IPS-NIHi7 (cell line): ENCODE measurements around the gene LSM14B.

Source experiments
- DNase-seq: peaks from one replicate; pipeline ENCODE4 v3.0.0; 2012; ENCODE audit warnings: mixed read lengths; ENCODE audit errors: extremely low spot score

LSM14B gene

DNA sequence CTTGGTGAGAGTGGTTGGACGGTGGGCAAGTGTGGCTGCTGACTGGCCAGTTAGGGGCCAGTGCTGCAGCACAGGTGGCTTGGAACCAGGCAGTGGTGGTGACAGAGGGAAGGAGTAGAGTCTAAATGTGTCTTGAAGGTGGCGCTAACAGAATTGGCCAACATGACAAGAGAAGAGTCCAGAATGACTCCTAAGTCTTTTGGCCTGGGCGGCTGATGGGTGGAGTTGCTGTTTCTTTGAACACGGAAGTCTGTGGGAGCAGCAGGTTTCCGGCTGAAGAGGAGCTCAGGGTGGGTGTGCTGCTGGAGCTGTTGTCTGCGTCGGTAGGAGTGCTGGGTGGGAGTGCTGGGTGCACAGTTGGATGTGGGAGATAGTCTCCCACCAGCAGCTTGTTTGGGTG lies 10.1 kb downstream of the LSM14B start:
- no peak for DNase-seq

DNA sequence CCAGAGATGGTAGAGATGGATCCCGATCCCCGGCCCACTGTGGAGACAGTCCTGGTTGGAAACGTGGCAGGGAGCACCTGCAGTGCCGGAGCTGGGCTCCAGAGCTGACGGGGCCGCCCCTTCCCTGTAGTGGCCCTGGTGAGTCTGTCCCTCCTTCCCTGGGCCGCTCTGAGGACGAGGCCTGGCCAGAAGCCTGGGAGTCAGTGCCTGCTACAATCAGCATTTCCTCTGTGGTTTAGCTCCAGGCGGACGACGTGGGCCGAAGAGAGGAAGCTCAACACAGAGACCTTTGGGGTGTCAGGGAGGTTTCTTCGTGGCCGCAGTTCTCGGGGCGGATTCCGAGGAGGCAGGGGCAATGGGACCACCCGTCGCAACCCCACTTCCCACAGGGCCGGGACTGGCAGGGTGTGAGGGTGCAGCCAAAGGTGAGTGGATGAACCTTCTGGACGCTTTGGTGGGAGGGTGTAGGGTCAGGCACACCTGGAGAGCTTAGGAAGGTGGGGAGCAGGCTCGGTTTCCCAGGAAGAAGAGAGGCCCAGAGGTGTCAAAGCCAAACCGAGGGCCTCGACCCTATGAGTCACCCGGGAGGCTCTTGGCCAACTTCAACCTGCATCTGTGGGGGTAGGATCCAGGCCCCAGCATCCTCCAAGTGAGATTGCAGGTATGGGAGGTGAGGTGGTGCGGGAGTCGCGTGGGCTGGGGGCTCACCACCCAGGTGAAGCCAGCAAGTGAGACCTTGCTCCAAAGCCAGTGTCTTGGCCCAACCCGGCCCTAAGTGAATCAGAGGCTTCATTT lies 11.0 kb downstream of the LSM14B start:
- DNase-seq: no peak

DNA sequence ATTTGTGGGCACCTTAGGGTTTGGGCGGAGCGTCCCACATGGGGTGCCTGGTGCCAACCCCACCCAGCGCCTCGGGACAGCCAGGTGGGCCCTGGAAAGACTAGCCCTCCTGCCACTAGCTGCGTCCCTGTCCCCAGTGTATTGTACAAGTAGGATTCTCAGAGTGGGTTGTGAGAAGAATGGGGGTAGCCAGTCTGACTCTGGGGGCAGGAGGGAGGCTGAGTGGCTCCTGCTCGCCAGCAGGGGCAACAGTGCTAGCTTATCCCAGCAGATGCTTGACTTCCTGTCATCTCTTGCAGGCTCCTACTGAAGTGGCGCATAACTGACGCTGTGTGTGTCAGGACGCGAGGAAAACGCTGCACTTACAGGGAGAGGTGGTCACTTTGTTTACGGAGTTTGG lies 11.6 kb downstream of the LSM14B start:
- no peak for DNase-seq

DNA sequence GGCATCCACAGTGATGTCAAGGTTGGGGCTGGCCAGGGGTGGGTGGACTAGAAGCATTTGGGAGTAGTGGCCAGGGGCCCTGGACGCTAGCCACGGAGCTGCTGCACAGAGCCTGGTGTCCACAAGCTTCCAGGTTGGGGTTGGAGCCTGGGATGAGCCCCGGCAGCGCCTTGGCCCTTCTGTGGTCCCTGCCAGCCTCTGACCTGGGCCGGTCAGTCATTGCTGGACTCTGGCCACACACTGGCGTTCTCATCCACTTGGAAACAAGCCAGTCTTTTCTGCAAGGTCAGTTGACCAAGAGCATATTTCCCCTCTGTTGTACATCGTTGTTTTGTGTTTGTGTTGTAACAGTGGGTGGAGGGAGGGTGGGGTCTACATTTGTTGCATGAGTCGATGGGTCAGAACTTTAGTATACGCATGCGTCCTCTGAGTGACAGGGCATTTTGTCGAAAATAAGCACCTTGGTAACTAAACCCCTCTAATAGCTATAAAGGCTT lies 12.5 kb downstream of the LSM14B start:
- no peak for DNase-seq

DNA sequence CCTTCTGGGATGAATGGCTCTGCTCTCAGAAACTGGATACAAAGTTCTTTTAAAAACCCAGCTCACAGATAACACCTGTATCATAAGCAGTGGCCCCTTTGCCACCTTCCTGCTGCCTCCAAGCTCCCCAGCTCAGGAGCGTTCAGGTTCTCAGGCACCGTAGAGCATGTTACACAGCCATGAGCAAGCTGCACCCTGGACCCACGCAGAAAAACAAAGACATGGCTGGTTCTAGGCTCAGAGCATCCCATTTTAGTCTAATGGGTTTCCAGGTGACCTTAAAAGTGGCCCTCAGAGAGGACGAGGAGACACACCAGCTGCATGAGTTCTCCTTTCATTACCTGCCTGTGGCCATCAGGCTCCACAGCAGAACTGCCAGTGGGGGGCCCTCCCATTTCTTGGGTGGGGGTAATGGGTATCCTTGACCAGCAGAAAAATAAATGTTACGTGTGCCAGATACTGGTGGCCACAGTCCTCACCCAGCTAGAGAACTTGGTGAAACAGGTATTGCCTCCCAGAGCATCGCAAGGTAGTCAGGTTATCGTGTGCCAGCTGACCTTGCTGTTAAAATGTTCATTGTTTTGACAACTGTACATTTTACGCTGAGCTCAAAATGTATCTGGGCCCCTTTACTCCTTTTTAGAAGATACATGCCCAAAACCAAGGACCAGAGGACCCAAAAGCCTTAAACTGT lies 13.4 kb downstream of the LSM14B start:
- no peak for DNase-seq

DNA sequence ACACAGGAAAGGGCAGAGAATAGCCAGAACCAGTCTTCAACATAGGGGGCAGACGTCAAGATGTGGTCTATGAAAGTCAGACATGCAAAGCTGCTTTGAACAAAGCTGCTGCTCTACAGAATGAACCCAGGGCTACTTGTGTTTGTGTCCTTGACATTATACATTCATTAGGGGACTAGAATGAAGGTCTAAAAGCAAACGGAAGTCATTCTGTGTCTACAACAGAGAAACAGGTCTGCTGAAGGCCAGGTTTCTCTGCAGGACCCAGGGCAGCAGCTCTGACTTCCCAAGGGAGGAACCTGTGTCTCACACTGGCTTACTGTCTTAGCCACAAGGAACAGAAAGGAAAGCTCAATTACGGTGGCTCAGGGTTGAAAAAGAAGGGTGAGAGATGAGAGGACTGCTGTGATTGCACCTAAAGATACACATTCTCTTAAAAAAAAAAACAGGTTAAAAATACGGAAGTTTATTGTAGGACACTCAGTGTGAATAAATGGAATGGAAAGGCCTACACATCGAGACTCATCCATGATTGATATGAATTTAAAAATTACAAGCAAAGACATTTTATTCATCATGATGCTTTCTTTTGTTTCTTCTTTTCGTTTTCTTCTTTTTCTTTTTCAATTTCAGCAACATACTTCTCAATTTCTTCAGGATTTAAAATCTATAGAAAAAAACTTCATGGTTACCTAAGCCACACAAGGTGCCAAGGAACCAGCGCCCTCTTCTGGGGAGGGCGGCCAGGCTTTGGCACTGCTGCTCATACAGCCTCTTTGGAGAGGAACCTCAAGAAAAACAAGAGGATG lies 14.2 kb downstream of the LSM14B start:
- DNase-seq: peak; percentile 75

DNA sequence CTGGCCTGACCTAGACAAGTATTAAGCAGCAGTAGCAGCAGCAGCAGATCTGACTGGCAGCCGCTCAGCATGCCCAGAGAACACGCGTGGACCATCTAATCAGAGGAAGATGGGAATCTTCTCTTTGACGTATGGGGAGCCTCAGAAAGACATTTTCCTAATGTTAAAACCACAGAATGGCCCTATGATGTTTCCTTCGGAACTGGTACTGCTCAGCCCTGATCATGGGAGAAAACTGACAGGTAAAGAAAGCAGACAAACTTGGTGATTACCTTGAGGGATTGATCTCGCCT lies 14.8 kb downstream of the LSM14B start:
- DNase-seq: no peak

DNA sequence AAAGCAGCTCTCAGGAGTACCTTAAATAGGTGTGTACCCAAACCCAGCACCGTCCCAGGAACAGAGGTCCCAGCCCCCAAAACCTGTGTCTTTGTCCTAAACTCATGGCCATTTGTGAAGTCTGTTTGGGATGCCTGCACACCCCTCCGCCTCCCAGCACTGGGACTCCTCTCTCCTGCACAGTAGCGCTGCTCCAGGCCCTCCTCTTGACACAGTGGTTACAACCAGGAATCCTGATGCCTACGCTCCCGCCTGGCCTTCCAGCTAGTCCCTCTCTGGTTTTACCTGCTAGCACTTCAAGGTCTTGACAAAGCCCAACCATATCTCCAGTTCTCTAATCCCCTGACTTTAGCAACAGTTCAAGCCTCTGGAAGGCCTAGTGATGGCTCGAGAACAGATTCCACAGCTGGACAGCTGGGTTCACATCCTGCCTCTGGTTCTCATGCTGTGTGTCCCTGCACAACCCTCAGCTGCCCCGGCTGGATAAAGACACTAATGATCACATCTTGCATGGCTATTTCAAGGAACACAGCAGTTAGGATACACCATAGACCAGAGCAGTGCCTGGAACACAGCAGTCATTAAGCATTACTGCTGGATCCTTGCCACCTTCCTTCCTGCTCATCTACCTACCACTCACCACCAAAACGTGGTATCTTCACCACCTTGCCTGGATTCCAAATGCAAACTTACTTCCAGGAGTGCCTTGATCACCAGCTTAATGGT lies 15.4 kb downstream of the LSM14B start:
- DNase-seq: no peak

DNA sequence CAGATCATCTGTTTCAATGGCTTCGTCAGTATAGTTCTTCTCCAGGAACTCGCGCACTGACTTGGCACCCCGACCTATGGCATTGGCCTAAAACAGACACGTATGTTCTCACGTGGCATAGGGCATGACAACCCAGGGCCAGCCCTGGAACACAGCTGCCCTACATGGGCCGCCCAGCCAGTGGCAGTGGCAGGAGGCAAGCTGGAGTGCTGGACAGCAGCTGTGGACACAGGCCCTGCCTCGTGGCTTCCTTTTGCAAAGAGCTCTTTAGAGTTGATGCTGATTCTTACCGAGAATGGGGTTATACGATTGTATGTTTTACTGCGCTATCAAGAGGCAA lies 15.9 kb downstream of the LSM14B start:
- no peak for DNase-seq

DNA sequence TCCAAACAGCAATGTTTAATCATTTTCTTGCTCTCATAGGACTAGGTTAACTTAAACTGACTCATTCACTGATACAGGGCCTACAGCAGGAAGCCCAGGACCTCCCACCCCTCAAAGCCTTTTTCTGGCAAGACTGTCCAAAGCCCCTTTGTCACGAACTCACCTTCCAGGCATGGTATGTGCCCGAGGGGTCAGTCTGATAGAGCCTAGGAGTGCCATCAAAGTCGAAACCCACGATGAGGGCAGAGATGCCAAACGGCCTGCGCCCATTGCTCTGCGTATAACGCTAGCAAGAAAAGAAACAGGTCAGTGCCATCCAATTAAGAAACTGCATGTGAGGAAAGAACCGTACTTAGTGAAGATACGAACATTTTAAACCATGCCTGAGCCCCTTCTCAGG lies 16.6 kb downstream of the LSM14B start:
- DNase-seq: no peak

DNA sequence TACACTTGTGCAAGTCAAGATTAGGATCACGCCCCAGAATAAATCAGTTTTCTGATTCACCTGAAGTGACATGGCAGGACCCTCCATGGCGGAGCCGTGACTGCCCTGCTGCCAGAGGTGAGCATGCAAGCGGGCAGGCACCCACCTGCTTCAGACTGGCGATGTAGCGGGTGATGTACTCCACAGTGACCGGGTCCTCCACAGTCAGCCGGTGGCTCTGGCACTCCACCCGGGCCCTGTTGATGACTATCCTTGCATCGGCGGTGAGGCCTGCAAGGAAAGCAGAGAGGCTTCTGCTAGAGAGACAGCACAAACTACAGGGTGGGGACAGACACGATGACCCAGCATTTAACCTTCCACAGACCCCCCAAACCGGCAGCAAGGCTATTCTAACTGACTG lies 17.4 kb downstream of the LSM14B start:
- DNase-seq: no peak

DNA sequence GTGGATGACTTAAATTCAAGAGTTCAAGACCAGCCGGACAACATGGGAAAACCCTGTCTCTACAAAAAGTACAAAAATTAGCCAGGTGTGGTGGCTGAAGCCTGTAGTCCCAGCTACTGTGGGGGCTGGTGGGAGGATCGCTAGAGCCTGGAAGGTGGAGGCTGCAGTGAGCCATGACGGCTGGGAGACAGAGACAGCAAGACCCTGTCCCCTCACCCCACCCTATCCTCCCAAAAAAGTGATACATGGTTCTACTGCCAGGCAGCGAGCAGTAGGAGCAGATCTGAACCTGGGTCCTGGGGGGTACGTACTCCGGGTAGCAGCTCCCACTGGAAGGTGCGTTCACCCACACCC lies 18.7 kb downstream of the LSM14B start:
- no peak for DNase-seq

DNA sequence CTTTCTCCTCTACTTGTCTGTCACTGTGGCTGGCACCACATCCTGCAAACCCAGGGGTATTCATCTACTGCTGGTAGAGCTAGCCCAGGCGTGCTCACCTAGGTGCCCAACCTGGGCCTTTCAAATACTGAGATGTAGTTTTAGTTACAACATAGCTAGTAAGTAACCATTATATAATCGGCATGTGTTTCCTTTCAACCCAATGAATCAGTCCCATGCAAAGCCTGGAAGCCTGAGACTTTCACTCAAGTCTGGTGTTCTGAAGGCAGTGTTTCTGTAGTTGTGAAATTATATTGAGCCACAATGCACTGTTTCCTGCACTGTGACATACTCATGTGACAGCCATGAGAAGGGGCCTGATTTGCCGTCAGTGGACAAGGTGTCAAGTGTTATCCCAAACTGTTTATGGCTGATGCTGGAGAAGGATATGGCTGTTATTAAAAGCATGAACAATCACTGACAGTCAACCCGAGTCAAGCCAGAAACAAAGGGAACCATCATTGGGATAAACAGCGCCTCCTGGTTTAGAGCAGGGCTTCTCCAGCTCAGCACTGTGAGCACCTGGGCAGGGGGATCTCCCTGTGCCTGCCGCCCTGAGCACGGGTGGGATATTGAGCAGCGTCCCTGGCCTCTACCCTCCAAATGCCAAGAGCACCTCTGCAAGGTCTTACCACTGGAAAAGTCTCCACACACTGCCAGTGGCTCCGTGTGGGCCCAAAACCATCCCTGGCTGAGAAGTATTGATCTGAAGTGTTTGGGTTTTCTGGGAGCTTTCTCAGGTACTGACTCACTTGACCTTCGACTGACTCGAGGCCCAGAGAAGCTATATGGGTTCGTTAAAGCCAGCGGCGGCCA lies 19.3 kb downstream of the LSM14B start:
- DNase-seq: no peak

DNA sequence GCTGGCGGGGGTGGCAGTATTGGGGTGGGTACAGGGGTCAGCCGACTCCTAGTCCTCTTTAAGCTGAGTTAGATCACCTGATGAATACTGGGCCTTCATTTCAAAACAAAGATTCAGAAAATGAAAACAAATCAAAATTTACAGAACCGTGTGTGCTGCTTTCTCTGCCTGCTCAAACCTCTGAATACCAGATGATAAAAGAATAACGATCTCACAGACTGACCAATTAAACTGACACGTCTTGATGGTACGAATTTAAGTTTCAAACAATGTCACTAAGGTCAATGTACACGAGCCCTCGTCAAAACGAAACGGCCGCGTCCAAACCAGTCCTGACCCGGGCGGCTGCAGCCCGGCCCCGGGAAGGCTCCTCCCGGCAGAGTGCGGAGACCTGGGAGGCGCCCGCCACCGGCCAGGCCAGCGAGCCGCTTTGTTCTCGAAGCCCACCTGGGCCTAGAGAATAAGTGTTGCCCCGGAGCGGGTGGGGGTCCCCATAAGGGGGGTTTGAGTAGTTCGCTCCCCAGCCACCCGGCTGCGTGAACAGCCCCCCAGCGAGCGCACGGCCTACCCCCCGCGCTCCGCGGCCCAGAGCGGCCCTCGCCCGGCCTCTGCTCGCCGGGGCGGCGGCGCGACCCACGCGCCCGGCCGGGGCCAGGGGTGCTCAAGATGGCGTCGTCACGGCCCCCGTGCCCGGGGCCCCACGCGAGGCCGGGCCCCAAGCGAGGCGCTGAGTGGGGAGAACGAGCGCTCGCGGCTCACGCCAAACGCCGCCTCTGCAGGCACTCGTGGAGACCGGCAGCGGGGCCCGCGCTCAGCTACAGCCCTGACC lies 20.2 kb downstream of the LSM14B start:
- no peak for DNase-seq

DNA sequence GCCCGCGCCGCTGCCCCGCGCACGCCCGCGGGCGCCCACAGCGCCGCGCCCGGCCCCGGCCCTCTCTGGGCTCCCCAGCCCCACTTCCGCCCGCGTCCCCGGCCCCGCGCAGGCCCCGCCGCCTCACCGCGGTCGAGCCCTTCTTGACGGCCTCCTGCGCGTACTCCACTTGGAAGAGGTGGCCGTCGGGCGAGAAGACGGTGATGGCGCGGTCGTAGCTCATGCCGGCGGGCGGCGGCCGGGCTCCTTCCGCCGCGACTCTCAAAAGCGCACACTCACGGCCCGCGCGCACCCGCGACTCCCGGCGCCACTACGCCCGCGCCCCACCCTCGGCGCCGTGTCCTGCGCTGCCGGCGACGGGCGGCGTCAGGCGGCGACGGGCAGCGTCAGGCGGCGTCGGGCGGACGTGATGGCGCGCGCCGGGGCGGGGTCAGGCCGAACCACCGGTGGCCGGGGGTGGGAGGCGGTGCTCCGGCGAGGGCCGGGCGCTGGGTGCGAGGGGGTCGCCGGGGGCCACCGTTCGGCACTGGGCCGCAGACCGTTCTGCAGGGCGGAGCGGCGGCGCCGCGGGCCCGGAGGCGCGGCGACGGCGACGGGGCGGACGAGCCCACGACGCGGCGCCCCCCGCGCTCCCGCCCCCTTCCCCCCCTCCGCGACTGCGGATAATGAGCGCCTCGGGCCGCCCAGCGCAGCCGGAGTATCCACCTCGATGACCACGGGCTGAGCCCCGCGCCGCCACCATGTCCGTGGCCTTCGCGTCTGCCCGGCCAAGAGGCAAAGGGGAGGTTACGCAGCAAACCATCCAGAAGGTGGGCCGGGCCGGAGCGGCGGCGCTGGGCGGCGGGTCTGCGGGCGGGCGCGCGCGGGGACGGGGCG lies 21.0 kb downstream of the LSM14B start, which contains the start of the genes PSMA7 and SS18L1:
PSMA7 (minus strand) TSS at position 314 of the 876 bp plus-strand sequence; CDS start at position 223, 91 bp downstream.
SS18L1 (plus strand) TSS at position 689 of the 876 bp plus-strand sequence; CDS start at position 741, 52 bp downstream.
- DNase-seq: peak; percentile 88

DNA sequence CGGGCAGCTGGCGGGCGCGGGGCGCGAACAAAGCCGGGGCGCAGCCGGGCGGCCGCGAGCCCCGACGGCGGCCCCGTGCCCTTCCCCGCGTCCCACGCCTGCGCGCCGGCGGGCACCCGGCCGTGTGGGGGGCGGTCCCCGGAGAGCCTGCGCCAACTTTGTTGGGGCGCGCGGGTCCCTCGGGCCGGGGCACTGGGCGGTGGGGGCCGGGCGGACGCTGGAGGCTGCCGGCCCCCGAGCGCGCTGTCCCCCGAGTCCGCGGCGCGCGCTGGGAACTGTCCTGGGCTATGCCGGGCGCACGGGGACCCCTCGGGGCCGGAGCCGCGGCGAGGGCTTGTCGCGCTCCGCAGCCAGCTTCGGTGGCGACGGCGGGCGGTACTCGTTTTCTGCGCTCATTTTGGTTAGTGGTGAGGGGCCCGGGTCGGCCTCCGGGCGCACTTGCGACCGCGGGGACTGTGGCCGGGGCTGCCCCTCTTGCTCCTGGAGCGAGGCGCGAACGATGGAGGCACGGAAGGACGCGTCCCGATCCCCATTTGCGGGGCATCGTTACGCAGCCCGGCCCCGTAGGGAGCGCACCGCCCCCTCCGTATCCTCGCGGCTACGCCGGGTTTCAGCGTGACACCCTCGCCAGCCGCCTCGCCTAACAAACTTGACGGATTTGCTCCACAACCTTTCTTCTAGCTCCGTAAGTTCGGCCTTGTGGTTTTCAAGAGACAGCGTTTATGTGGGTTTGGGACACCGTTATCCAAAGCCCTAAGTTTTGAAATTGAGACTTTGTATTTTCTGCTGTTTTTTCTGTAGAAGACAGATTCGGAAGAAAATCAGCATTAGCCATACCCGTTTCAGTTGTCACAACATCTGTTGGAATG lies 21.9 kb downstream of the LSM14B start:
- peak; percentile 66 for DNase-seq

DNA sequence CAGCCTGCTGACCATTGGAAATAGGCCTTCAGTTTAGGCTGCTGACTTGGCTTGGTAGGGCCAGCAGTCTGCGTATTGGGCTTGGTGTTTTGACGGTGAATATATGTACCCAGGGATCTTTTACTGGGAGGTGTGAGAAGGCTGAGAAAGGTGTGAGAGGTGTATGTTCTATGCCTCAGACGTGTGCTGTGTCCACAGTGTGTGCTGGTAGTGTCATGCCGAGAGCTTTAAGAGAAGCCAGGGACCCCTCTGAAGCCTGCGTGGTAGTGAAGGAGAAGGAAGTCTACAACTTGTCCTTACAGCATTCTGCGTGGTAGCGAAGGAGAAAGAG lies 23.4 kb downstream of the LSM14B start:
- DNase-seq: no peak
